Muscle of leg (tissue), 11 donors: Measurements from ENCODE around the gene CRABP1. TPM values are rescaled to one million over a fixed set of nuclear protein-coding genes. Genes with fewer than 3 reads are reported as not detected.

ENCODE experiments used
- DNase-seq: peaks from one replicate; pipeline ENCODE4 v3.0.0; 2013
- H3K27ac ChIP-seq: one replicate; pipeline ENCODE4 v1.5.1; 2013; ENCODE audit warnings: mild to moderate bottlenecking, low read length, control low read depth
- H3K27me3 ChIP-seq: one replicate; pipeline ENCODE4 v1.6.1; 2013; ENCODE audit warnings: low read length; ENCODE audit not compliant: control insufficient read depth, insufficient read depth
- H3K36me3 ChIP-seq: one replicate; pipeline ENCODE4 v1.6.1; 2013; ENCODE audit warnings: low read length; ENCODE audit not compliant: control insufficient read depth, insufficient read depth
- H3K4me1 ChIP-seq: one replicate; pipeline ENCODE4 v1.6.1; 2013; ENCODE audit warnings: low read length; ENCODE audit not compliant: control insufficient read depth, insufficient read depth
- H3K4me3 ChIP-seq: one replicate; pipeline ENCODE4 v1.5.1; 2013; ENCODE audit warnings: low read length, control low read depth
- H3K9me3 ChIP-seq: replicated peaks from 2 replicates; pipeline ENCODE4 v1.6.1; 2013; ENCODE audit warnings: low read depth, low read length; ENCODE audit not compliant: control insufficient read depth
- WGBS: methylation state at CpG from one replicate; pipeline ENCODE4 v1.1.5; 2013; ENCODE audit warnings: missing lambda C conversion rate; ENCODE audit not compliant: insufficient coverage; 5-methylcytosine and 5-hydroxymethylcytosine counted together
- polyA plus RNA-seq, 8 donors: library from polyadenylated mRNA; unstranded; fragments of 120-200 nt; gene quantifications; one replicate each; pipeline versions ENCODE4 v1.2.1 to v1.2.3, GENCODE V29; 2013; ENCODE audit warnings: inconsistent platforms in 1 of 8, low replicate concordance in 1 of 8; ENCODE audit not compliant: insufficient read length in 8 of 8, insufficient read depth in 1 of 8
- total RNA-seq: library from RNA; stranded (reverse); fragments of 120-200 nt; gene quantifications from one replicate; pipeline ENCODE4 v1.2.4, GENCODE V29; 2013

Gene CRABP1
- total and polyA plus RNA-seq, 9 donors: 16.3 to 159 (median 65.2) TPM

GRCh38 chr15:78323693-78324092 lies 16.5 kb upstream of the CRABP1 start:
- no peaks in the 10 kb centered on the region for H3K9me3 ChIP-seq

GRCh38 chr15:78324144-78324543 lies 16.0 kb upstream of the CRABP1 start:
- Histone ChIP-seq H3K4me3 (no peak overlapping the region), H3K4me1 (peaks cover 24% of the 10 kb centered on the region), H3K27ac (no peak overlapping the region), H3K36me3 (no peaks in the 10 kb centered on the region), H3K9me3 (no peaks in the 10 kb centered on the region), H3K27me3 (no peaks in the 10 kb centered on the region)
- 98% methylated on average over 4 of the region's 5 CpGs for WGBS
- no peak for DNase-seq

More at GRCh38 chr15:78323693-78324092, 16.5 kb upstream of the CRABP1 start:
- H3K27ac ChIP-seq: no peak overlapping the region
- no peak overlapping the region for H3K4me3 ChIP-seq
- peaks cover 24% of the 10 kb centered on the region for H3K4me1 ChIP-seq
- DNase-seq: no peak
- WGBS: 80% methylated on average over 2 of the region's 7 CpGs
- no peaks in the 10 kb centered on the region for H3K36me3 ChIP-seq
- H3K27me3 ChIP-seq: no peaks in the 10 kb centered on the region

- Histone ChIP-seq H3K9me3 (no peaks in the 10 kb centered on the region), H3K36me3 (no peaks in the 10 kb centered on the region), H3K4me3 (no peak overlapping the region), H3K4me1 (peaks cover 24% of the 10 kb centered on the region), H3K27ac (no peak overlapping the region), H3K27me3 (no peaks in the 10 kb centered on the region)
- WGBS: 67% methylated on average over 4 of the region's 7 CpGs
- no peak for DNase-seq
Observed at GRCh38 chr15:78325092-78325843, 14.9 kb upstream of the CRABP1 start.

- Histone ChIP-seq H3K27ac (no peak overlapping the region), H3K27me3 (no peaks in the 10 kb centered on the region), H3K9me3 (no peaks in the 10 kb centered on the region), H3K4me1 (peaks cover 11% of the 10 kb centered on the region), H3K4me3 (no peak overlapping the region), H3K36me3 (no peaks in the 10 kb centered on the region)
- 23% methylated on average over 1 of the region's 1 CpG for WGBS
- no peak for DNase-seq
Observed at GRCh38 chr15:78327466-78327865, 12.7 kb upstream of the CRABP1 start.

- Histone ChIP-seq H3K27ac (no peak overlapping the region), H3K36me3 (no peaks in the 10 kb centered on the region), H3K9me3 (no peaks in the 10 kb centered on the region), H3K4me3 (no peak overlapping the region), H3K27me3 (peaks cover 4% of the 10 kb centered on the region), H3K4me1 (peaks cover 3% of the 10 kb centered on the region)
- no peak for DNase-seq
- 45% methylated on average over 2 of the region's 4 CpGs for WGBS
Observed at GRCh38 chr15:78329625-78330024, 10.5 kb upstream of the CRABP1 start.

- no peak overlapping the region for H3K4me3 ChIP-seq
- peaks cover 3% of the 10 kb centered on the region for H3K4me1 ChIP-seq
- no peak overlapping the region for H3K27ac ChIP-seq
- peaks cover 33% of the 10 kb centered on the region for H3K27me3 ChIP-seq
- WGBS: 90% methylated on average over 2 of the region's 3 CpGs
- H3K9me3 ChIP-seq: no peaks in the 10 kb centered on the region
- H3K36me3 ChIP-seq: no peaks in the 10 kb centered on the region
- no peak for DNase-seq
Observed at GRCh38 chr15:78334845-78335244, 5.3 kb upstream of the CRABP1 start.

- peaks cover 44% of the 10 kb centered on the region for H3K27me3 ChIP-seq
- no peaks in the 10 kb centered on the region for H3K36me3 ChIP-seq
- no peak overlapping the region for H3K27ac ChIP-seq
- no peak overlapping the region for H3K4me3 ChIP-seq
- peaks cover 12% of the 10 kb centered on the region for H3K4me1 ChIP-seq
- WGBS: 67% methylated on average over 4 of the region's 4 CpGs
- DNase-seq: no peak
- no peaks in the 10 kb centered on the region for H3K9me3 ChIP-seq
Observed at GRCh38 chr15:78335985-78336384, 4.2 kb upstream of the CRABP1 start.

- peaks cover 71% of the 10 kb centered on the region for H3K27me3 ChIP-seq
- no peak overlapping the region for H3K27ac ChIP-seq
- H3K4me1 ChIP-seq: peaks cover 22% of the 10 kb centered on the region
- H3K36me3 ChIP-seq: no peaks in the 10 kb centered on the region
- H3K4me3 ChIP-seq: no peak overlapping the region
- no peak for DNase-seq
- no peaks in the 10 kb centered on the region for H3K9me3 ChIP-seq
- 63% methylated on average over 6 of the region's 7 CpGs for WGBS
Observed at GRCh38 chr15:78338781-78339180, 1.4 kb upstream of the CRABP1 start.

- WGBS: 38% methylated on average over 10 of the region's 17 CpGs
- peaks cover 69% of the 10 kb centered on the region for H3K27me3 ChIP-seq
- H3K36me3 ChIP-seq: no peaks in the 10 kb centered on the region
- H3K27ac ChIP-seq: no peak overlapping the region
- DNase-seq: no peak
- H3K4me3 ChIP-seq: no peak overlapping the region
- H3K4me1 ChIP-seq: peaks cover 25% of the 10 kb centered on the region
- H3K9me3 ChIP-seq: no peaks in the 10 kb centered on the region
Observed at GRCh38 chr15:78339559-78339958, 594 bp upstream of the CRABP1 start.

GRCh38 chr15:78341057-78341987 lies 1.2 kb downstream of the CRABP1 start:
- no peaks in the 10 kb centered on the region for H3K36me3 ChIP-seq
- no peak for DNase-seq
- peak overlapping the region; percentile 44 for H3K4me3 ChIP-seq
- H3K27me3 ChIP-seq: peaks cover 67% of the 10 kb centered on the region
- peaks cover 32% of the 10 kb centered on the region for H3K4me1 ChIP-seq
- H3K9me3 ChIP-seq: no peaks in the 10 kb centered on the region
- H3K27ac ChIP-seq: peak overlapping the region; percentile 49
- 5% methylated on average over 42 of the region's 53 CpGs for WGBS
